K562 (cell line): ENCODE measurements around the gene ADNP2. TPM values are rescaled to one million over a fixed set of nuclear protein-coding genes. Genes with fewer than 3 reads are reported as not detected.
A peak's percentile ranks its signal among the peaks of the same experiment; 100 is the strongest.

Experiments
- ATAC-seq: fragments of 200-7000 bp; cut with Tn5 transposase; 3 replicates; pipeline ENCODE4 v1.9.1; 2020; ENCODE audit warnings: moderate library complexity
- BruUV-seq: library from RNA; stranded (reverse); fragments of 400-500 nt; replicated peaks from 2 replicates; lab custom pipeline; 2021; lab: Mats Ljungman, UMichigan
- CTCF ChIA-PET: fragments of 300-600 bp; formaldehyde crosslinking; extraction: SDS; loops from one replicate; lab custom pipeline; 2021; ENCODE audit warnings: low intra/inter-chr PET ratio; lab: Yijun Ruan, JAX
- POLR2A ChIA-PET: fragments of 300-600, 350-650 bp; sonication (Branson Sonifier 250); formaldehyde crosslinking; extraction: SDS; loops from one replicate; lab custom pipeline; 2021; ENCODE audit warnings: antibody characterized with exemption, inconsistent platforms; lab: Yijun Ruan, JAX
- DNase-seq, 4 experiments: peaks; one replicate each; pipeline versions ENCODE4 v3.0.0 to v3.0.0-alpha.2; 2011 to 2018; ENCODE audit warnings: low spot score in 3 of 4, mixed read lengths in 3 of 4; ENCODE audit errors: extremely low read depth in 1 of 4
- FAIRE-seq: peaks from 2 replicates; lab custom pipeline; 2011; peaks lifted over from hg19 to GRCh38; lab: Jason Lieb, UNC
- H2AFZ ChIP-seq: 2 replicates; pipeline ENCODE4 v1.6.0; 2011; ENCODE audit warnings: low read depth, low read length, control low read depth, inconsistent platforms
- H3K27ac ChIP-seq: fragments of 200-600 bp; 3 replicates; pipeline ENCODE4 v1.8.0; 2011; ENCODE audit warnings: low read depth, mild to moderate bottlenecking, control low read depth, inconsistent platforms, low read length, moderate library complexity, mixed read lengths; ENCODE audit errors: extremely low read depth
- H3K27me3 ChIP-seq, 2 experiments: fragments of 300-600 bp in 1 of 2; 2 replicates in 1 of 2; 3 replicates in 1 of 2; pipeline versions ENCODE4 v1.6.0 to v1.8.0; 2011; ENCODE audit warnings: inconsistent platforms in 2 of 2, low read length in 2 of 2, mild to moderate bottlenecking in 1 of 2, mixed read lengths in 1 of 2, moderate library complexity in 1 of 2; ENCODE audit not compliant: control insufficient read depth in 2 of 2, insufficient read depth in 2 of 2
- H3K36me3 ChIP-seq: fragments of 300-600 bp; 3 replicates; pipeline ENCODE4 v1.8.0; 2011; ENCODE audit warnings: mild to moderate bottlenecking, low read length, inconsistent platforms; ENCODE audit not compliant: control insufficient read depth, insufficient read depth
- H3K4me1 ChIP-seq, 2 experiments: fragments of 200-600 bp in 1 of 2; replicated peaks in 1 of 2; 2 replicates in 1 of 2; 3 replicates in 1 of 2; pipeline versions ENCODE4 v1.5.1 to v1.8.0; 2011; ENCODE audit warnings: inconsistent platforms in 2 of 2, low read length in 2 of 2, mild to moderate bottlenecking in 1 of 2, mixed read lengths in 1 of 2, moderate library complexity in 1 of 2; ENCODE audit not compliant: control insufficient read depth in 2 of 2, insufficient read depth in 2 of 2
- H3K4me2 ChIP-seq: 2 replicates; pipeline ENCODE4 v1.6.1; 2011; ENCODE audit warnings: low read length, control low read depth, inconsistent platforms, mixed read lengths; ENCODE audit not compliant: insufficient read depth
- H3K4me3 ChIP-seq: fragments of 200-600 bp; sonication (generic), shearing (Covaris generic); 2 replicates; pipeline ENCODE4 v1.5.1; 2016; ENCODE audit warnings: control low read depth, inconsistent platforms
- H3K79me2 ChIP-seq: fragments of 200-600 bp; 3 replicates; pipeline ENCODE4 v1.8.0; 2011; ENCODE audit warnings: low read length, inconsistent platforms; ENCODE audit not compliant: control insufficient read depth, insufficient read depth
- H3K9ac ChIP-seq, 2 experiments: 2 replicates each; pipeline versions ENCODE4 v1.6.0 to v1.6.1; 2011; ENCODE audit warnings: low read depth in 2 of 2, low read length in 2 of 2, control low read depth in 1 of 2, inconsistent platforms in 1 of 2, mild to moderate bottlenecking in 1 of 2, mixed read lengths in 1 of 2; ENCODE audit not compliant: insufficient read depth in 1 of 2
- H3K9me1 ChIP-seq: one replicate; pipeline ENCODE4 v1.6.0; 2011; ENCODE audit warnings: inconsistent platforms, mild to moderate bottlenecking, low read length, moderate library complexity; ENCODE audit not compliant: control insufficient read depth, insufficient read depth
- H3K9me3 ChIP-seq: replicated peaks from 2 replicates; pipeline ENCODE4 v1.5.1; 2011; ENCODE audit warnings: low read depth, low read length, inconsistent platforms; ENCODE audit not compliant: control insufficient read depth, insufficient read depth
- H4K20me1 ChIP-seq: replicated peaks from 2 replicates; pipeline ENCODE4 v1.6.1; 2011; ENCODE audit warnings: low read length, inconsistent platforms, mixed read lengths; ENCODE audit not compliant: control insufficient read depth, insufficient read depth
- ATF2 ChIP-seq: sonication (generic); formaldehyde crosslinking; IDR thresholded peaks from 2 replicates; pipeline ENCODE4 v1.8.1; 2022; ENCODE audit warnings: missing genetic modification reagents
- GABPB1 ChIP-seq: sonication (generic); formaldehyde crosslinking; IDR thresholded peaks from 2 replicates; pipeline ENCODE4 v1.8.0; 2022; ENCODE audit warnings: mild to moderate bottlenecking, missing genetic modification reagents
- HMBOX1 ChIP-seq: sonication (generic); IDR thresholded peaks from 2 replicates; pipeline ENCODE4 v1.6.1; 2016
- IRF2 ChIP-seq: sonication (generic); formaldehyde crosslinking; IDR thresholded peaks from 2 replicates; pipeline ENCODE4 v1.8.1; 2022; ENCODE audit warnings: mild to moderate bottlenecking, missing genetic modification reagents
- MXI1 ChIP-seq: IDR thresholded peaks from 2 replicates; pipeline ENCODE4 v1.6.1; 2011; ENCODE audit warnings: low read depth, mild to moderate bottlenecking, improper control_type of control experiment, low read length
- NFE2 ChIP-seq: IDR thresholded peaks from 2 replicates; pipeline ENCODE4 v1.6.1; 2014; ENCODE audit warnings: antibody characterized with exemption, low read depth
- NFXL1 ChIP-seq: fragments of 450-650 bp; formaldehyde crosslinking; IDR thresholded peaks from 2 replicates; pipeline ENCODE4 v1.4.0; 2021; ENCODE audit warnings: mild to moderate bottlenecking
- PKNOX1 ChIP-seq: fragments of 450-650 bp; IDR thresholded peaks from 2 replicates; pipeline ENCODE4 v1.6.1; 2016
- POLR2G ChIP-seq: fragments of 200-400 bp; formaldehyde crosslinking; IDR thresholded peaks from 2 replicates; pipeline ENCODE4 v1.6.1; 2017; ENCODE audit warnings: low read depth, mild to moderate bottlenecking, antibody characterized with exemption, low read length, moderate library complexity
- RAD51 ChIP-seq: fragments of 450-650 bp; IDR thresholded peaks from 2 replicates; pipeline ENCODE4 v1.7.1; 2016; ENCODE audit warnings: low read depth, mild to moderate bottlenecking, borderline replicate concordance
- RBFOX2 ChIP-seq: fragments of 200-400 bp; formaldehyde crosslinking; IDR thresholded peaks from 2 replicates; pipeline ENCODE4 v1.6.1; 2017; ENCODE audit warnings: low read depth, mild to moderate bottlenecking, low read length, moderate library complexity
- RFX1 ChIP-seq: fragments of 450-650 bp; IDR thresholded peaks from 2 replicates; pipeline ENCODE4 v1.6.1; 2016; ENCODE audit warnings: mild to moderate bottlenecking, moderate library complexity
- WGBS: fragments of 100-300 bp; shearing (Covaris generic); methylation state at CpG from one replicate; pipeline ENCODE4 v1.1.6; 2016; ENCODE audit warnings: low coverage, mixed read lengths; ENCODE audit not compliant: insufficient coverage; ENCODE audit errors: missing lambda C conversion rate; 5-methylcytosine and 5-hydroxymethylcytosine counted together
- in situ Hi-C: fragments of 300-500 bp; cut with MboI; formaldehyde crosslinking; loops from 4 replicates; pipeline ENCODE4 v1.15.0; 2018; ENCODE audit warnings: inconsistent platforms, mixed read lengths
- intact Hi-C: fragments of 100-400 bp; cut with micrococcal nuclease; formaldehyde crosslinking; loops from 2 replicates; pipeline ENCODE4 v1.14.2; 2022
- polyA plus RNA-seq, 8 experiments: library from polyadenylated mRNA; depleted of rRNA in 4 of 8; stranded (reverse) in 5 of 8; unstranded in 3 of 8; fragments of >200 nt; fragmentation: Nextera tagmentation in 2 of 8; fragmentation: Illumina TruSeq in 1 of 8; extraction: Ambion mirVana in 2 of 8; extraction: Trizol in 1 of 8; gene quantifications; 2 replicates each; pipeline versions ENCODE4 v1.2.1 to v1.2.3, GENCODE V29; 2011 to 2014; ENCODE audit warnings: inconsistent platforms in 1 of 8, missing spikeins in 1 of 8
- total RNA-seq, 7 experiments: library from RNA; depleted of rRNA in 6 of 7; stranded (reverse); fragments of >200 nt in 6 of 7; fragmentation: Illumina TruSeq in 2 of 7; extraction: Trizol in 2 of 7; gene quantifications; 2 replicates each; pipeline versions ENCODE4 v1.2.1 to v1.2.3, GENCODE V29; 2011 to 2021; ENCODE audit warnings: low replicate concordance in 1 of 7
- TF ChIP-seq, protein P1 (sequence below): fragments of 250-450 bp; sonication (Bioruptor Pico); IDR thresholded peaks from 2 replicates; pipeline ENCODE4 v1.6.1; 2021; ENCODE audit warnings: mild to moderate bottlenecking

Gene ADNP2
- total and polyA plus RNA-seq, 9 of the 15 experiments (the other 6 are each of a cell fraction or from before 2014, with no cell fraction given), result 5.8 to 24.3 (median 16.0) TPM

- TF ChIP-seq RAD51, result no peak
- TF ChIP-seq NFE2, result no peak
- no peak for TF ChIP-seq NFXL1 (CRISPR knock-in tag)
- no peak for TF ChIP-seq ATF2 (CRISPR knock-in tag)
- TF ChIP-seq, all 486 proteins: peak for 0
Measured at GRCh38 chr18:80147037-80147417, 38.0 kb downstream of the ADNP2 start (continued).

- no TSS peak for BruUV-seq
- Histone ChIP-seq H3K9ac (no peak overlapping the region), H3K4me3 (no peak overlapping the region), H3K27ac (no peak overlapping the region), H3K4me1 (peaks cover 0 to 3% of the 10 kb centered on the region in 2 experiments; a peak in 1 of 5 replicates), H4K20me1 (no peaks in the 10 kb centered on the region), H3K79me2 (no peaks in the 10 kb centered on the region), H3K9me3 (no peaks in the 10 kb centered on the region), H3K9me1 (peaks cover 2% of the 10 kb centered on the region), H3K36me3 (peaks cover 7% of the 10 kb centered on the region; the same call in 2 of the 3 replicates), H3K4me2 (no peak overlapping the region), H2AFZ (no peak overlapping the region), H3K27me3 (no peaks in the 10 kb centered on the region)
- FAIRE-seq, result no peak
- ChIA-PET CTCF (no interaction called here), POLR2A (interaction anchor here (0.7 to 1.1 kb wide), 2 partner anchors 9 to 263 kb away, joined by 3 read pairs; no protein-coding TSS in a partner anchor)
- 0 out of 2 replicates have a peak, but pooled peaks have one; percentile 20 for TF ChIP-seq MXI1
- no peak for TF ChIP-seq HMBOX1
- no peak for TF ChIP-seq RBFOX2
- TF ChIP-seq, protein P1, sequence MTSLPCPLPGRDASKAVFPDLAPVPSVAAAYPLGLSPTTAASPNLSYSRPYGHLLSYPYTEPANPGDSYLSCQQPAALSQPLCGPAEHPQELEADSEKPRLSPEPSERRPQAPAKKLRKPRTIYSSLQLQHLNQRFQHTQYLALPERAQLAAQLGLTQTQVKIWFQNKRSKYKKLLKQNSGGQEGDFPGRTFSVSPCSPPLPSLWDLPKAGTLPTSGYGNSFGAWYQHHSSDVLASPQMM, result no peak
- TF ChIP-seq RFX1, result peak; percentile 83
- TF ChIP-seq PKNOX1, result peak; percentile 77
- TF ChIP-seq GABPB1 (CRISPR knock-in tag), result 0 out of 2 replicates have a peak, but pooled peaks have one; percentile 27
- no peak for TF ChIP-seq IRF2 (CRISPR knock-in tag)
- peak; percentile 35 for TF ChIP-seq POLR2G
- intact Hi-C loops, result no loop called here
- in situ Hi-C loops, result no loop called here
- DNase-seq, result no peak
- 96% methylated on average over 17 of the region's 52 CpGs for WGBS
- ATAC-seq, result no peak
Measured at GRCh38 chr18:80147418-80148325, 38.6 kb downstream of the ADNP2 start.
